IgD-negative memory B cell (primary cell): ENCODE measurements around the gene WWOX. TPM values are rescaled to one million over a fixed set of nuclear protein-coding genes. Genes with fewer than 3 reads are reported as not detected.

Source experiments
- H3K27ac Mint-ChIP-seq, 3 donors: one replicate each; pipeline ENCODE4 v1.8.0; 2020 to 2022; ENCODE audit warnings: mild to moderate bottlenecking in 3 of 3, mixed read lengths in 3 of 3, moderate library complexity in 1 of 3
- H3K27me3 Mint-ChIP-seq: one replicate; pipeline ENCODE4 v1.8.0; 2021; ENCODE audit warnings: mixed read lengths
- H3K36me3 Mint-ChIP-seq: one replicate; pipeline ENCODE4 v1.8.0; 2020; ENCODE audit warnings: mild to moderate bottlenecking, mixed read lengths
- H3K4me1 Mint-ChIP-seq, 3 donors: one replicate each; pipeline ENCODE4 v1.8.0; 2020 to 2022; ENCODE audit warnings: mixed read lengths in 3 of 3, mild to moderate bottlenecking in 1 of 3
- H3K4me3 Mint-ChIP-seq, 4 donors: one replicate each; pipeline ENCODE4 v1.8.0; 2020 to 2022; ENCODE audit warnings: mild to moderate bottlenecking in 4 of 4, mixed read lengths in 4 of 4, moderate library complexity in 3 of 4
- H3K9me3 Mint-ChIP-seq, 3 donors: one replicate each; pipeline ENCODE4 v1.8.0; 2020 to 2021; ENCODE audit warnings: mixed read lengths in 3 of 3, mild to moderate bottlenecking in 1 of 3
- polyA plus RNA-seq: library from polyadenylated mRNA; unstranded; fragments of 300-500 nt; fragmentation: Illumina TruSeq; gene quantifications from one replicate; pipeline ENCODE4 v1.2.3, GENCODE V29; 2021

WWOX gene
- polyA plus RNA-seq, 1 donor from 2014 or later: 12.2 TPM

- no peaks in the 10 kb centered on the region for H3K27me3 Mint-ChIP-seq
- H3K4me1 Mint-ChIP-seq: no peaks in the 10 kb centered on the region
- H3K27ac Mint-ChIP-seq: peak overlapping the region in 1 of 3 donors; percentile 48
- no peak overlapping the region for H3K4me3 Mint-ChIP-seq
- H3K36me3 Mint-ChIP-seq: no peaks in the 10 kb centered on the region
- H3K9me3 Mint-ChIP-seq: no peaks in the 10 kb centered on the region
These were observed 129.2 kb downstream of the WWOX start for GRCh38 chr16:78228704-78229103.

GRCh38 chr16:78230832-78231231, 131.4 kb downstream of the WWOX start:
- H3K4me1 Mint-ChIP-seq: no peaks in the 10 kb centered on the region
- no peak overlapping the region for H3K4me3 Mint-ChIP-seq
- no peaks in the 10 kb centered on the region for H3K27me3 Mint-ChIP-seq
- H3K27ac Mint-ChIP-seq: no peak overlapping the region
- no peaks in the 10 kb centered on the region for H3K9me3 Mint-ChIP-seq
- no peaks in the 10 kb centered on the region for H3K36me3 Mint-ChIP-seq

GRCh38 chr16:78235168-78235800, 135.8 kb downstream of the WWOX start:
- Mint-ChIP-seq H3K4me1 (no peaks in the 10 kb centered on the region), H3K36me3 (no peaks in the 10 kb centered on the region), H3K27ac (no peak overlapping the region), H3K9me3 (no peaks in the 10 kb centered on the region), H3K4me3 (no peak overlapping the region), H3K27me3 (no peaks in the 10 kb centered on the region)

- Mint-ChIP-seq H3K4me3 (no peak overlapping the region), H3K27me3 (no peaks in the 10 kb centered on the region), H3K9me3 (no peaks in the 10 kb centered on the region), H3K36me3 (no peaks in the 10 kb centered on the region), H3K4me1 (no peaks in the 10 kb centered on the region), H3K27ac (no peak overlapping the region)
These were observed 136.4 kb downstream of the WWOX start for GRCh38 chr16:78235876-78236275.

- no peaks in the 10 kb centered on the region for H3K4me1 Mint-ChIP-seq
- H3K9me3 Mint-ChIP-seq: no peaks in the 10 kb centered on the region
- H3K4me3 Mint-ChIP-seq: no peak overlapping the region
- peaks cover 3% of the 10 kb centered on the region for H3K36me3 Mint-ChIP-seq
- H3K27ac Mint-ChIP-seq: no peak overlapping the region
- H3K27me3 Mint-ChIP-seq: no peaks in the 10 kb centered on the region
These were observed 138.4 kb downstream of the WWOX start for GRCh38 chr16:78237841-78238240.

- Mint-ChIP-seq H3K4me3 (no peak overlapping the region), H3K27ac (peak overlapping the region in 1 of 3 donors; percentile 13), H3K36me3 (peaks cover 4% of the 10 kb centered on the region), H3K9me3 (no peaks in the 10 kb centered on the region), H3K27me3 (no peaks in the 10 kb centered on the region), H3K4me1 (no peaks in the 10 kb centered on the region)
These were observed 141.2 kb downstream of the WWOX start for GRCh38 chr16:78240459-78241222.

- peaks cover 4% of the 10 kb centered on the region for H3K36me3 Mint-ChIP-seq
- no peaks in the 10 kb centered on the region for H3K9me3 Mint-ChIP-seq
- H3K4me1 Mint-ChIP-seq: no peaks in the 10 kb centered on the region
- no peak overlapping the region for H3K4me3 Mint-ChIP-seq
- no peak overlapping the region for H3K27ac Mint-ChIP-seq
- H3K27me3 Mint-ChIP-seq: no peaks in the 10 kb centered on the region
These were observed 142.8 kb downstream of the WWOX start for GRCh38 chr16:78242239-78242630.

GRCh38 chr16:78244131-78244895, 144.9 kb downstream of the WWOX start:
- Mint-ChIP-seq H3K9me3 (no peaks in the 10 kb centered on the region), H3K4me3 (no peak overlapping the region), H3K4me1 (peaks cover 0 to 4% (median 3%) of the 10 kb centered on the region in 3 donors), H3K27ac (no peak overlapping the region), H3K36me3 (peaks cover 4% of the 10 kb centered on the region), H3K27me3 (no peaks in the 10 kb centered on the region)

GRCh38 chr16:78246559-78246958, 147.1 kb downstream of the WWOX start:
- Mint-ChIP-seq H3K36me3 (peaks cover 1% of the 10 kb centered on the region), H3K4me3 (no peak overlapping the region), H3K4me1 (peaks cover 0 to 4% (median 3%) of the 10 kb centered on the region in 3 donors), H3K27me3 (no peaks in the 10 kb centered on the region), H3K9me3 (no peaks in the 10 kb centered on the region), H3K27ac (no peak overlapping the region)

- no peaks in the 10 kb centered on the region for H3K36me3 Mint-ChIP-seq
- no peak overlapping the region for H3K27ac Mint-ChIP-seq
- H3K4me3 Mint-ChIP-seq: no peak overlapping the region
- peaks cover 0 to 4% (median 3%) of the 10 kb centered on the region in 3 donors for H3K4me1 Mint-ChIP-seq
- H3K27me3 Mint-ChIP-seq: no peaks in the 10 kb centered on the region
- no peaks in the 10 kb centered on the region for H3K9me3 Mint-ChIP-seq
These were observed 149.6 kb downstream of the WWOX start for GRCh38 chr16:78249056-78249455.

GRCh38 chr16:78249832-78250231, 150.4 kb downstream of the WWOX start:
- no peak overlapping the region for H3K27ac Mint-ChIP-seq
- H3K4me1 Mint-ChIP-seq: peaks cover 0 to 4% (median 3%) of the 10 kb centered on the region in 3 donors
- H3K9me3 Mint-ChIP-seq: no peaks in the 10 kb centered on the region
- H3K4me3 Mint-ChIP-seq: no peak overlapping the region
- no peaks in the 10 kb centered on the region for H3K36me3 Mint-ChIP-seq
- no peaks in the 10 kb centered on the region for H3K27me3 Mint-ChIP-seq

GRCh38 chr16:78251115-78251514, 151.7 kb downstream of the WWOX start:
- no peak overlapping the region for H3K4me3 Mint-ChIP-seq
- H3K36me3 Mint-ChIP-seq: no peaks in the 10 kb centered on the region
- no peaks in the 10 kb centered on the region for H3K27me3 Mint-ChIP-seq
- no peak overlapping the region for H3K27ac Mint-ChIP-seq
- peaks cover 0 to 4% (median 3%) of the 10 kb centered on the region in 3 donors for H3K4me1 Mint-ChIP-seq
- no peaks in the 10 kb centered on the region for H3K9me3 Mint-ChIP-seq

GRCh38 chr16:78252757-78253156, 153.3 kb downstream of the WWOX start:
- H3K9me3 Mint-ChIP-seq: no peaks in the 10 kb centered on the region

GRCh38 chr16:78254841-78255240, 155.4 kb downstream of the WWOX start:
- Mint-ChIP-seq H3K9me3 (no peaks in the 10 kb centered on the region), H3K36me3 (no peaks in the 10 kb centered on the region), H3K27ac (no peak overlapping the region), H3K4me3 (no peak overlapping the region), H3K27me3 (no peaks in the 10 kb centered on the region), H3K4me1 (no peaks in the 10 kb centered on the region)

More at GRCh38 chr16:78252757-78253156, 153.3 kb downstream of the WWOX start:
- Mint-ChIP-seq H3K36me3 (no peaks in the 10 kb centered on the region), H3K27me3 (no peaks in the 10 kb centered on the region), H3K4me3 (no peak overlapping the region), H3K4me1 (peaks cover 0 to 3% (median 2%) of the 10 kb centered on the region in 3 donors), H3K27ac (no peak overlapping the region)

GRCh38 chr16:78256686-78257375, 157.4 kb downstream of the WWOX start:
- Mint-ChIP-seq H3K9me3 (no peaks in the 10 kb centered on the region), H3K27ac (no peak overlapping the region), H3K36me3 (no peaks in the 10 kb centered on the region), H3K4me1 (no peaks in the 10 kb centered on the region), H3K4me3 (no peak overlapping the region), H3K27me3 (no peaks in the 10 kb centered on the region)
